Calu3 (cell line): ENCODE results near the gene MARCHF2. TPM values are rescaled to one million over a fixed set of nuclear protein-coding genes. Genes with fewer than 3 reads are reported as not detected.

Source experiments
- BruUV-seq: library from RNA; stranded (reverse); fragments of 400-500 nt; replicated peaks from 2 replicates; lab custom pipeline; 2021; lab: Mats Ljungman, UMichigan
- CTCF ChIA-PET: fragments of 300-600 bp; sonication (Branson Sonifier 250); formaldehyde crosslinking; loops from one replicate; lab custom pipeline; 2022; ENCODE audit warnings: antibody characterized with exemption; lab: Charles Lee
- DNase-seq: peaks from one replicate; pipeline ENCODE4 v3.0.0; 2022
- H3K27ac Mint-ChIP-seq: one replicate; pipeline ENCODE4 v1.8.0; 2022; ENCODE audit warnings: mixed read lengths; ENCODE audit not compliant: unreplicated experiment
- H3K27me3 Mint-ChIP-seq: one replicate; pipeline ENCODE4 v1.8.0; 2022; ENCODE audit warnings: mixed read lengths; ENCODE audit not compliant: unreplicated experiment
- H3K36me3 Mint-ChIP-seq: one replicate; pipeline ENCODE4 v1.8.0; 2022; ENCODE audit warnings: mild to moderate bottlenecking, moderate library complexity, mixed read lengths; ENCODE audit not compliant: insufficient read depth, unreplicated experiment
- H3K4me1 Mint-ChIP-seq: one replicate; pipeline ENCODE4 v1.8.0; 2022; ENCODE audit warnings: mild to moderate bottlenecking, low read depth, mixed read lengths; ENCODE audit not compliant: unreplicated experiment
- H3K4me3 Mint-ChIP-seq: one replicate; pipeline ENCODE4 v1.8.0; 2022; ENCODE audit warnings: mild to moderate bottlenecking, low read depth, moderate library complexity, mixed read lengths; ENCODE audit not compliant: unreplicated experiment
- H3K9me3 Mint-ChIP-seq: one replicate; pipeline ENCODE4 v1.8.0; 2022; ENCODE audit warnings: low read depth, mixed read lengths; ENCODE audit not compliant: unreplicated experiment
- CTCF ChIP-seq: fragments of 200-600 bp; IDR thresholded peaks from one replicate; pipeline ENCODE4 v1.8.0; 2022; ENCODE audit warnings: antibody characterized with exemption; ENCODE audit not compliant: unreplicated experiment
- intact Hi-C: fragments of 100-400 bp; cut with micrococcal nuclease; formaldehyde crosslinking; loops from one replicate; pipeline ENCODE4 v1.10.0; 2022; ENCODE audit not compliant: unreplicated experiment
- total RNA-seq: library from RNA; stranded (reverse); gene quantifications from 2 replicates; pipeline ENCODE4 v1.2.3, GENCODE V29; 2022

The MARCHF2 gene
- total RNA-seq, 1 experiment from 2014 or later = 10.1 TPM

GRCh38 chr19:8446061-8446709 lies 33.1 kb downstream of the MARCHF2 start:
- Mint-ChIP-seq H3K4me1 (peaks cover 10% of the 10 kb centered on the region), H3K36me3 (peaks cover 45% of the 10 kb centered on the region), H3K4me3 (peak overlapping the region; percentile 95), H3K9me3 (no peaks in the 10 kb centered on the region), H3K27me3 (no peaks in the 10 kb centered on the region), H3K27ac (no peak overlapping the region)
- DNase-seq = no peak
- BruUV-seq = TSS peak; percentile 44
- no peak for TF ChIP-seq CTCF
- intact Hi-C loops = no loop called here
- CTCF ChIA-PET = interaction anchor here (0.6 to 0.7 kb wide), 4 partner anchors 10 to 386 kb away, joined by 3 read pairs; no protein-coding TSS in a partner anchor

GRCh38 chr19:8449830-8450229 lies 36.7 kb downstream of the MARCHF2 start:
- no peaks in the 10 kb centered on the region for H3K27me3 Mint-ChIP-seq
- no peak for DNase-seq
- H3K4me1 Mint-ChIP-seq = peaks cover 26% of the 10 kb centered on the region
- peaks cover 46% of the 10 kb centered on the region for H3K36me3 Mint-ChIP-seq
- no peak overlapping the region for H3K4me3 Mint-ChIP-seq
- intact Hi-C loops = no loop called here
- H3K9me3 Mint-ChIP-seq = no peaks in the 10 kb centered on the region
- no peak overlapping the region for H3K27ac Mint-ChIP-seq
- TF ChIP-seq CTCF = no peak
- BruUV-seq = no TSS peak
- CTCF ChIA-PET = interaction anchor here (1.7 kb wide), 1 partner anchor 36 kb away, joined by 8 read pairs; the partner anchor contains the start of gene MARCHF2

- TF ChIP-seq CTCF = no peak
- intact Hi-C loops = no loop called here
- Mint-ChIP-seq H3K4me1 (peaks cover 26% of the 10 kb centered on the region), H3K27ac (no peak overlapping the region), H3K27me3 (no peaks in the 10 kb centered on the region), H3K9me3 (no peaks in the 10 kb centered on the region), H3K4me3 (peak overlapping the region; percentile 24), H3K36me3 (peaks cover 39% of the 10 kb centered on the region)
- CTCF ChIA-PET = interaction anchor here (1.0 to 1.6 kb wide), 2 partner anchors 38 to 63 kb away, joined by 3 to 7 read pairs; partner anchors contain the start of genes MARCHF2 and ZNF414
- no peak for DNase-seq
- BruUV-seq = no TSS peak
These were observed 38.3 kb downstream of the MARCHF2 start for GRCh38 chr19:8451377-8451776.

- Mint-ChIP-seq H3K4me1 (peaks cover 25% of the 10 kb centered on the region), H3K27ac (no peak overlapping the region), H3K36me3 (peaks cover 41% of the 10 kb centered on the region), H3K27me3 (no peaks in the 10 kb centered on the region), H3K4me3 (peak overlapping the region; percentile 24), H3K9me3 (no peaks in the 10 kb centered on the region)
- BruUV-seq = no TSS peak
- peak; percentile 53 for DNase-seq
- CTCF ChIA-PET = interaction anchor here (0.5 to 1.6 kb wide), 3 partner anchors 39 to 88 kb away, joined by 3 to 7 read pairs (median 4); partner anchors contain the start of genes MARCHF2 and ZNF414
- TF ChIP-seq CTCF = no peak
- intact Hi-C loops = no loop called here
These were observed 38.8 kb downstream of the MARCHF2 start for GRCh38 chr19:8451885-8452284.
